Gastrocnemius medialis (tissue), 4 donors: ENCODE data around the gene CCT5. TPM values are rescaled to one million over a fixed set of nuclear protein-coding genes. Genes with fewer than 3 reads are reported as not detected.

Experiments used
- ATAC-seq, 2 donors: fragments of 150-250 bp; one replicate each; pipeline ENCODE4 v1.9.1; 2016
- DNase-seq, 2 donors: peaks; one replicate each; pipeline ENCODE4 v3.0.0-alpha.2; 2019
- H3K27ac ChIP-seq, 4 donors: fragments of 200-600 bp; sonication (generic); 1 replicate in 1 of 4; 2 replicates in 3 of 4; pipeline ENCODE4 v1.5.1; 2016 to 2018; ENCODE audit warnings: mild to moderate bottlenecking in 2 of 4, moderate library complexity in 1 of 4
- H3K27me3 ChIP-seq, 3 donors: fragments of 200-600 bp; sonication (generic) in 2 of 3; 1 replicate in 1 of 3; 2 replicates in 2 of 3; pipeline versions ENCODE4 v1.5.1 to v1.6.0; 2016 to 2019; ENCODE audit warnings: mild to moderate bottlenecking in 1 of 3, moderate library complexity in 1 of 3
- H3K36me3 ChIP-seq, 2 donors: fragments of 200-600 bp; sonication (generic) in 1 of 2; one replicate each; pipeline ENCODE4 v1.5.1; 2017 to 2018
- H3K4me1 ChIP-seq, 2 donors: fragments of 200-600 bp; sonication (generic) in 1 of 2; one replicate each; pipeline ENCODE4 v1.5.1; 2016 to 2017; ENCODE audit warnings: mild to moderate bottlenecking in 2 of 2
- H3K4me3 ChIP-seq, 4 donors: fragments of 200-600 bp; sonication (generic) in 3 of 4; 1 replicate in 1 of 4; 2 replicates in 3 of 4; pipeline ENCODE4 v1.5.1; 2016 to 2019; ENCODE audit warnings: mild to moderate bottlenecking in 2 of 4
- H3K9me3 ChIP-seq, 3 donors: fragments of 200-600 bp; sonication (generic) in 2 of 3; 1 replicate in 1 of 3; 2 replicates in 2 of 3; pipeline ENCODE4 v1.5.1; 2016 to 2019
- CTCF ChIP-seq, 5 experiments: fragments of 450-650 bp in 3 of 5; fragments of 200-600 bp in 2 of 5; sonication (generic) in 2 of 5; IDR thresholded peaks in 4 of 5; conservative IDR thresholded peaks in 1 of 5; 1 replicate in 4 of 5; 2 replicates in 1 of 5; pipeline ENCODE4 v1.5.1; 2016 to 2019; ENCODE audit warnings: antibody characterized with exemption in 5 of 5, mild to moderate bottlenecking in 3 of 5, moderate library complexity in 3 of 5
- POLR2A ChIP-seq, 2 donors: fragments of 450-650 bp; IDR thresholded peaks; one replicate each; pipeline ENCODE4 v1.6.1; 2017; ENCODE audit warnings: antibody characterized with exemption in 2 of 2, mild to moderate bottlenecking in 2 of 2, moderate library complexity in 2 of 2
- in situ Hi-C, 4 donors: fragments of 200-750 bp; cut with MboI; loops; one replicate each; pipeline versions ENCODE4 v1.15.0 to v1.8.0; 2017; ENCODE audit warnings: low sequenced_read_pairs in 4 of 4
- intact Hi-C: fragments of 100-400 bp; cut with DNase I; formaldehyde crosslinking; loops from one replicate; pipeline ENCODE4 v1.15.1; 2023; ENCODE audit warnings: low total_unique reads
- total RNA-seq, 4 donors: library from RNA; depleted of rRNA; stranded (reverse); fragments of >200 nt; gene quantifications; one replicate each; pipeline versions ENCODE4 v1.1.0 to v1.2.3, GENCODE V29; 2016

Gene CCT5
- total RNA-seq, 4 donors from 2014 or later = 201 to 329 (median 267) TPM

GRCh38 chr5:10257870-10258269, 7.8 kb downstream of the CCT5 start:
- Histone ChIP-seq H3K4me3 (no peak overlapping the region), H3K27ac (no peak overlapping the region), H3K27me3 (no peaks in the 10 kb centered on the region), H3K9me3 (no peaks in the 10 kb centered on the region), H3K4me1 (peaks cover under 1 to 2% of the 10 kb centered on the region in 2 donors), H3K36me3 (peaks cover 14 to 85% of the 10 kb centered on the region in 2 donors)
- intact Hi-C loops (no loop called here), in situ Hi-C loops (loop anchor here in 1 of 4 donors (10.0 kb wide), 1 partner anchor 177 kb away; no protein-coding TSS in a partner anchor)
- no peak for DNase-seq
- TF ChIP-seq POLR2A (IDR thresholded peaks at IDR 0.05) = no peak
- no peak for TF ChIP-seq CTCF (IDR thresholded peaks at IDR 0.05 in 4 of 5, conservative IDR thresholded peaks at IDR 0.05 in 1 of 5)
- ATAC-seq = no peak

DNA sequence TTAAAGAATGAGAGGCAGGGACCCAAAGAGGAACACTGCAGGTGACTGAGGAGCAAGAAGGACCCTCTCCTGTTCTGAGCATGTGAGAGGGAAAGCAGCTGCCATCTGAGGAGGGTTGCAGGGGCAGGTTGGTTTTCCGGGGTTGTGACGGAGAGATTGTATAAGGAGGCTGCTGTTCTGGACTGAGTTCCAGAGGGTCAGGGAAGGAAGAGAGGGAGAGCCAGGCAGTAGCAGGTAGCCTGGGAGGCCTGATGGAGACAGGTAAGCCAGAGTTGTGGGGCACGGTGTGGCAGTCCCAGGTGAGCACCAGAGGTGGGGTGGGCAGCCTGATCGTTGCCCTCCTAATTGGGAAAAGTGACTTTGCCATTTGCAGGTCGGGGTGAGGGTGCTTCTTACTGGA, 9.8 kb downstream of the CCT5 start:
- intact Hi-C loops (no loop called here), in situ Hi-C loops (loop anchor here in 1 of 4 donors (10.0 kb wide), 2 partner anchors 155 to 175 kb away; no protein-coding TSS in a partner anchor)
- no peaks in the 10 kb centered on the region for H3K27me3 ChIP-seq
- DNase-seq (no peak), ATAC-seq (no peak)
- no peak overlapping the region for H3K4me3 ChIP-seq
- TF ChIP-seq CTCF (IDR thresholded peaks at IDR 0.05 in 4 of 5, conservative IDR thresholded peaks at IDR 0.05 in 1 of 5) (no peak), POLR2A (IDR thresholded peaks at IDR 0.05) (no peak)
- H3K9me3 ChIP-seq = no peaks in the 10 kb centered on the region
- H3K4me1 ChIP-seq = peaks cover 0 to 4% of the 10 kb centered on the region in 2 donors
- peaks cover 14 to 97% of the 10 kb centered on the region in 2 donors for H3K36me3 ChIP-seq
- no peak overlapping the region for H3K27ac ChIP-seq

DNA sequence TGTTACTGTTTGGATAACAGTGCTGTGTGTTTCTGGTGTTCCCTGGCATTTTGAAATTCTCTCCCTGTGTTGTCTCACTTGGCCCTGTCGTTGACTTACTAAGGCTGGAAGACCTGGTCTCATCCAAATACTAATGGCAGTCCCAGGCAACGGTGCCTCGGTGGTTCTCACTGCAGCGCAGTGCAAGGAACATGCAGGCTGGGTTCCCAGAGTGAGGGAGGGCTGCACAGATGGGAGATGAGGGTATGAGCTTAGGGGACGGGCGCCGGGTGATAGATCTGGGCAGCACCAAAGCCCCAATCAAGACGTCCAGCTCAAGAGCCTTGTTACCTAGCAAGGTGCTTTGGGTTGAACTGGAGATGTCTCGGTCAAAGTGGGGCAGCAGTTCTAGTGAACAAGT, 11.0 kb downstream of the CCT5 start:
- Histone ChIP-seq H3K4me3 (no peak overlapping the region), H3K36me3 (peaks cover 12 to 96% of the 10 kb centered on the region in 2 donors), H3K9me3 (no peaks in the 10 kb centered on the region), H3K27ac (no peak overlapping the region), H3K27me3 (no peaks in the 10 kb centered on the region), H3K4me1 (peaks cover 0 to 4% of the 10 kb centered on the region in 2 donors)
- in situ Hi-C loops = loop anchor here in 1 of 4 donors (10.0 kb wide), 1 partner anchor 154 kb away; no protein-coding TSS in a partner anchor
- DNase-seq (no peak), ATAC-seq (no peak)
- intact Hi-C loops = no loop called here
- TF ChIP-seq CTCF (IDR thresholded peaks at IDR 0.05 in 4 of 5, conservative IDR thresholded peaks at IDR 0.05 in 1 of 5) = no peak
- no peak for TF ChIP-seq POLR2A (IDR thresholded peaks at IDR 0.05)

DNA sequence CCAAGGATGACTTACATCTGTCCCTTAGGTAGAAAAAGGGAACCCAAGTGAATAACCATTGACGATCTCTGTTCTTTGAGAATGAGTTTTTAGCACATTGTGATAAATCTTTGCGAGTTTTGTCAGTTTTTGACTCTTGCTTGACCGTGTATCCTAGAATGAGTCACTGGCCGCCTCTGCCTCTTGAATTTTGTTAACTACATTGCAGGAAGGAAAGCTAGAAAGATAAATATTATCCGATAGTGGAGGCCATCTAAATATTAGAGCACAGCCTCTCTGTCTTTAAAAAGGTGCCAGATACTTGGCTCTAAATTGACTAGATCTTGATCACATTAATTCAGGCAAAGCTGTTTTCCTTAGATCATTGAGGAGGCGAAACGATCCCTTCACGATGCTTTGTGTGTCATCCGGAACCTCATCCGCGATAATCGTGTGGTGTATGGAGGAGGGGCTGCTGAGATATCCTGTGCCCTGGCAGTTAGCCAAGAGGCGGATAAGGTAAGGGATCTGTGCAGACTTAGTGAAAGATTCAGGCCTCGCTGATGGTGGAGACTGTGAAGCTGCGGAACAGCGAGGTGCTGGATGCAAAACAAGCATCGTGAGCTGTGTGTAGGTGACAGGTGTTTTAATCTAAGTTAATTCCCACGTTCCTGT, 12.2 kb downstream of the CCT5 start:
- DNase-seq (no peak), ATAC-seq (no peak)
- intact Hi-C loops (no loop called here), in situ Hi-C loops (loop anchor here in 1 of 4 donors (10.0 kb wide), 1 partner anchor 153 kb away; no protein-coding TSS in a partner anchor)
- Histone ChIP-seq H3K9me3 (no peaks in the 10 kb centered on the region), H3K27me3 (no peaks in the 10 kb centered on the region), H3K36me3 (peaks cover 11 to 87% of the 10 kb centered on the region in 2 donors), H3K4me3 (no peak overlapping the region), H3K4me1 (peaks cover 2 to 4% of the 10 kb centered on the region in 2 donors), H3K27ac (peak overlapping the region in 1 of 4 donors; percentile 67)
- TF ChIP-seq CTCF (IDR thresholded peaks at IDR 0.05 in 4 of 5, conservative IDR thresholded peaks at IDR 0.05 in 1 of 5) = no peak
- TF ChIP-seq POLR2A (IDR thresholded peaks at IDR 0.05) = no peak
